ENCODE data around the gene API5. TPM values are rescaled to one million over a fixed set of nuclear protein-coding genes. Genes with fewer than 3 reads are reported as not detected.

The API5 gene
- total RNA-seq, 4 donors from 2014 or later = 57.8 to 75.3 (median 62.1) TPM

GRCh38 chr11:43381802-43382201 lies 70.0 kb downstream of the API5 start:
- no peak for DNase-seq (ENCODE audit: low spot score in 2 of 2)
- Histone ChIP-seq H3K27ac (no peak overlapping the region), H3K4me1 (no peaks in the 10 kb centered on the region), H3K36me3 (peaks cover 0 to 29% (median 0%) of the 10 kb centered on the region in 3 donors), H3K27me3 (no peaks in the 10 kb centered on the region), H3K9me3 (no peaks in the 10 kb centered on the region), H3K4me3 (no peak overlapping the region)
- TF ChIP-seq CTCF (IDR thresholded peaks at IDR 0.05) (no peak), POLR2A (IDR thresholded peaks at IDR 0.05) (no peak), EP300 (IDR thresholded peaks at IDR 0.05) (no peak)
- 66 to 70% methylated on average over 2 of the region's 2 CpGs for WGBS, 2 donors

DNA sequence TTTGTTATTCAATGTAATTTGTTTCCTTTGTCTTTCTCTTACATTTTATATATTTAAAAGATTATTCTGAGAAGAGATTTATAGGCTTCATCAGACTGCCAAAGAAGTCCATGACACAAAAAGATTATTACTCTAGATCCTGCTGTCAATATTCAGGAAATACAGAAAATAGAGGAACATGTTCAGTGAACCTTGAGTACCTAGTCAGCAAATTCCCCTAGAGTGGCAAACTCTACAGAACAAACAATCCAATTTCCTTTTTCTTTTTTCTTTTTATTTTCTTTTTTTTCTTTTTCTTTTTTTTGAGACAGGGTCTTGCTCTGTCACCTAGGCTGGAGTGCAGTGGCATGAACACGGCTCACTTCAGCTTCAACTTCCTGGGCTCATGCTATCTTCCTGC lies 70.8 kb downstream of the API5 start:
- no peak for DNase-seq (ENCODE audit: low spot score in 2 of 2)
- H3K27me3 ChIP-seq = no peaks in the 10 kb centered on the region
- WGBS, 2 donors = 97 to 100% methylated on average over 1 of the region's 1 CpG
- no peaks in the 10 kb centered on the region for H3K9me3 ChIP-seq
- no peak overlapping the region for H3K27ac ChIP-seq
- H3K36me3 ChIP-seq = peaks cover 0 to 36% (median 0%) of the 10 kb centered on the region in 3 donors
- TF ChIP-seq POLR2A (IDR thresholded peaks at IDR 0.05) (no peak), CTCF (IDR thresholded peaks at IDR 0.05) (no peak), EP300 (IDR thresholded peaks at IDR 0.05) (no peak)
- no peaks in the 10 kb centered on the region for H3K4me1 ChIP-seq
- no peak overlapping the region for H3K4me3 ChIP-seq

DNA sequence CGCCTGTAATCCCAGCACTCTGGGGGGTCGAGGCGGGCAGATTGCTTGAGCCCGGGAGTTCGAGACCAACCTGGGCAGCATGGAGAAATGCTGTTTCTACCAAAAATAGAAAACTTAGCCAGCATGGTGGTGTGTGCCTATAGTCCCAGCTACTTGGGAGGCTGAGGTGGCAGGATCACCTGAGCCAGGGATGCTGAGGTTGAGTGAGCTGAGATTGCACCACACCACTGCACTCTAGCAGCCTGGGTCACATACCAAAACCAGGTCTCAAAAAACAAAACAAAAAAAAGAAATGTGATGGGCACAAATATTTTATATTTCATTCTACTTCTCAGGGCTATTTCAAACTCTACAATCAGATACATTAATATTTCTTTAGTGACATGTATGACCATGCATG lies 72.6 kb downstream of the API5 start:
- TF ChIP-seq CTCF (IDR thresholded peaks at IDR 0.05) = no peak
- no peak for TF ChIP-seq EP300 (IDR thresholded peaks at IDR 0.05)
- no peak for TF ChIP-seq POLR2A (IDR thresholded peaks at IDR 0.05)
- no peaks in the 10 kb centered on the region for H3K4me1 ChIP-seq
- no peaks in the 10 kb centered on the region for H3K27me3 ChIP-seq
- H3K9me3 ChIP-seq = no peaks in the 10 kb centered on the region
- H3K36me3 ChIP-seq = peaks cover 0 to 39% (median 0%) of the 10 kb centered on the region in 3 donors
- WGBS, 2 donors = 96 to 97% methylated on average over 5 of the region's 5 CpGs
- no peak overlapping the region for H3K4me3 ChIP-seq
- no peak for DNase-seq (ENCODE audit: low spot score in 2 of 2)
- no peak overlapping the region for H3K27ac ChIP-seq

- H3K36me3 ChIP-seq = peaks cover 0 to 82% (median 15%) of the 10 kb centered on the region in 3 donors
These were observed 80.9 kb downstream of the API5 start for GRCh38 chr11:43392713-43393112.

More at GRCh38 chr11:43392713-43393112, 80.9 kb downstream of the API5 start:
- DNase-seq (ENCODE audit: low spot score in 2 of 2) = no peak
- Histone ChIP-seq H3K4me3 (no peak overlapping the region), H3K4me1 (no peaks in the 10 kb centered on the region), H3K27ac (no peak overlapping the region), H3K27me3 (no peaks in the 10 kb centered on the region), H3K9me3 (no peaks in the 10 kb centered on the region)
- no peak for TF ChIP-seq EP300 (IDR thresholded peaks at IDR 0.05)
- no peak for TF ChIP-seq CTCF (IDR thresholded peaks at IDR 0.05)
- 94% methylated on average over 5 of the region's 5 CpGs for WGBS, 2 donors
